SK-N-SH (cell line): Measurements from ENCODE around the gene AP2S1. TPM values are rescaled to one million over a fixed set of nuclear protein-coding genes. Genes with fewer than 3 reads are reported as not detected.

ENCODE experiments used
- CTCF ChIA-PET: fragments of 300-600, 350-600 bp; formaldehyde crosslinking; extraction: SDS; loops from one replicate; lab custom pipeline; 2021; lab: Yijun Ruan, JAX
- POLR2A ChIA-PET: fragments of 350-600 bp; sonication (Branson Sonifier 250); formaldehyde crosslinking; extraction: SDS; loops from one replicate; lab custom pipeline; 2020; ENCODE audit warnings: antibody characterized with exemption, inconsistent platforms; lab: Yijun Ruan, JAX
- DNase-seq: peaks from one replicate; pipeline ENCODE4 v3.0.0; 2012
- H2AFZ ChIP-seq: fragments of 200-600 bp; sonication (generic); 2 replicates; pipeline ENCODE4 v1.8.1; 2016; ENCODE audit warnings: antibody characterized with exemption, mild to moderate bottlenecking, low read depth
- H3F3A ChIP-seq: fragments of 200-600 bp; sonication (generic); replicated peaks from 2 replicates; pipeline ENCODE3; 2016; ENCODE audit warnings: antibody characterized with exemption, mild to moderate bottlenecking; ENCODE audit not compliant: insufficient read depth
- H3K27ac ChIP-seq, 2 experiments: fragments of 200-500 bp in 1 of 2; fragments of 200-600 bp in 1 of 2; sonication (Bioruptor generic) in 1 of 2; sonication (generic), shearing (Covaris generic) in 1 of 2; 2 replicates each; pipeline versions ENCODE4 v1.5.1 to v1.6.1; 2014 to 2016; ENCODE audit warnings: low read depth in 2 of 2, inconsistent platforms in 1 of 2, low read length in 1 of 2, mild to moderate bottlenecking in 1 of 2, mixed read lengths in 1 of 2
- H3K27me3 ChIP-seq: fragments of 200-600 bp; sonication (generic), shearing (Covaris generic); 2 replicates; pipeline ENCODE4 v1.6.1; 2016; ENCODE audit warnings: mixed run types; ENCODE audit not compliant: insufficient read depth
- H3K36me3 ChIP-seq, 2 experiments: fragments of 200-500 bp in 1 of 2; fragments of 200-600 bp in 1 of 2; sonication (Bioruptor generic) in 1 of 2; sonication (generic) in 1 of 2; replicated peaks in 1 of 2; 2 replicates each; pipeline versions ENCODE3 to v1.5.1; 2014 to 2016; ENCODE audit warnings: low read length in 1 of 2, mild to moderate bottlenecking in 1 of 2; ENCODE audit not compliant: insufficient read depth in 2 of 2, control insufficient read depth in 1 of 2
- H3K4me1 ChIP-seq, 2 experiments: fragments of 200-500 bp in 1 of 2; fragments of 200-600 bp in 1 of 2; sonication (Bioruptor generic) in 1 of 2; sonication (generic), shearing (Covaris generic) in 1 of 2; 2 replicates each; pipeline versions ENCODE4 v1.5.1 to v1.6.1; 2014 to 2016; ENCODE audit warnings: low read depth in 1 of 2, low read length in 1 of 2, mixed run types in 1 of 2; ENCODE audit not compliant: insufficient read depth in 2 of 2, control insufficient read depth in 1 of 2
- H3K4me2 ChIP-seq: fragments of 200-600 bp; sonication (generic), shearing (Covaris generic); 2 replicates; pipeline ENCODE4 v1.6.1; 2017; ENCODE audit warnings: mixed run types
- H3K4me3 ChIP-seq, 2 experiments: fragments of 200-500 bp in 1 of 2; fragments of 200-600 bp in 1 of 2; sonication (Bioruptor generic) in 1 of 2; sonication (generic), shearing (Covaris generic) in 1 of 2; 2 replicates each; pipeline versions ENCODE4 v1.5.1 to v1.8.1; 2014 to 2016; ENCODE audit warnings: low read depth in 2 of 2, inconsistent platforms in 1 of 2, low read length in 1 of 2, mild to moderate bottlenecking in 1 of 2, mixed read lengths in 1 of 2, moderate library complexity in 1 of 2
- H3K79me2 ChIP-seq: fragments of 200-600 bp; sonication (generic); 2 replicates; pipeline ENCODE4 v1.8.1; 2017; ENCODE audit warnings: mild to moderate bottlenecking; ENCODE audit not compliant: insufficient read depth
- H3K9ac ChIP-seq: fragments of 200-600 bp; sonication (generic); 2 replicates; pipeline ENCODE4 v1.6.1; 2017; ENCODE audit warnings: mixed run types
- H3K9me2 ChIP-seq: fragments of 200-600 bp; sonication (generic); 2 replicates; pipeline ENCODE4 v1.6.1; 2017; ENCODE audit warnings: mixed run types
- H3K9me3 ChIP-seq: fragments of 200-600 bp; sonication (generic); 2 replicates; pipeline ENCODE4 v1.6.1; 2017; ENCODE audit warnings: mixed run types, mild to moderate bottlenecking, moderate library complexity
- H4K20me1 ChIP-seq: fragments of 200-600 bp; sonication (generic); 2 replicates; pipeline ENCODE4 v1.6.1; 2017; ENCODE audit warnings: mild to moderate bottlenecking, mixed run types; ENCODE audit not compliant: insufficient read depth
- FOXM1 ChIP-seq: IDR thresholded peaks from 2 replicates; pipeline ENCODE4 v1.4.0; 2012; ENCODE audit warnings: low read depth, mild to moderate bottlenecking
- GABPA ChIP-seq: IDR thresholded peaks from 2 replicates; pipeline ENCODE4 v1.4.0; 2012; ENCODE audit warnings: low read depth, mild to moderate bottlenecking
- IRF3 ChIP-seq: fragments of 150-350 bp; IDR thresholded peaks from 2 replicates; pipeline ENCODE4 v1.6.1; 2016; ENCODE audit warnings: mild to moderate bottlenecking, low read depth, low read length
- MEF2A ChIP-seq: IDR thresholded peaks from 2 replicates; pipeline ENCODE4 v1.4.0; 2012; ENCODE audit warnings: low read depth, borderline replicate concordance
- POLR2AphosphoS5 ChIP-seq: IDR thresholded peaks from 2 replicates; pipeline ENCODE4 v1.6.1; 2012; ENCODE audit warnings: low read depth, low read length
- TCF12 ChIP-seq: IDR thresholded peaks from 2 replicates; pipeline ENCODE4 v1.4.0; 2012
- TEAD4 ChIP-seq: IDR thresholded peaks from 2 replicates; pipeline ENCODE4 v1.4.0; 2012; ENCODE audit warnings: mild to moderate bottlenecking, borderline replicate concordance; ENCODE audit not compliant: insufficient read depth
- WGBS: methylation state at CpG from one replicate; pipeline ENCODE4 v1.1.6; 2017; ENCODE audit warnings: low lambda C conversion rate; 5-methylcytosine and 5-hydroxymethylcytosine counted together
- polyA plus RNA-seq, 3 experiments: library from polyadenylated mRNA; depleted of rRNA; stranded (reverse); fragments of >200 nt; gene quantifications; 2 replicates each; pipeline ENCODE4 v1.2.3, GENCODE V29; 2012

AP2S1 gene
- polyA plus RNA-seq, 1 of the 3 experiments (the other 2 are of a cell fraction) = 565 TPM

- Histone ChIP-seq H3F3A (no peaks in the 10 kb centered on the region), H3K9ac (no peak overlapping the region), H2AFZ (no peak overlapping the region), H4K20me1 (no peaks in the 10 kb centered on the region), H3K79me2 (no peaks in the 10 kb centered on the region), H3K27ac (no peak overlapping the region), H3K9me3 (no peaks in the 10 kb centered on the region), H3K36me3 (no peaks in the 10 kb centered on the region), H3K27me3 (no peaks in the 10 kb centered on the region), H3K4me2 (no peak overlapping the region), H3K4me3 (no peak overlapping the region), H3K4me1 (peaks cover 0 to 16% of the 10 kb centered on the region in 2 experiments; a peak in 1 of 4 replicates), H3K9me2 (no peaks in the 10 kb centered on the region)
- no peak for TF ChIP-seq GABPA
- TF ChIP-seq TEAD4 = no peak
- no peak for TF ChIP-seq IRF3
- TF ChIP-seq MEF2A = no peak
- no peak for TF ChIP-seq POLR2AphosphoS5
- CTCF ChIA-PET = interaction anchor here (1.3 to 1.4 kb wide), 2 partner anchors 10 to 24 kb away, joined by 4 read pairs; no protein-coding TSS in a partner anchor
- 83% methylated on average over 17 of the region's 18 CpGs for WGBS
- POLR2A ChIA-PET = no interaction called here
- DNase-seq = no peak
These were observed 34.6 kb downstream of the AP2S1 start for GRCh38 chr19:46815833-46816627.

GRCh38 chr19:46813839-46814358, 36.7 kb downstream of the AP2S1 start:
- H3K27ac ChIP-seq = no peak overlapping the region; a peak in 1 of 4 replicates
- H2AFZ ChIP-seq = peak overlapping the region; percentile 72; the same call in 1 of the 2 replicates
- no peak for DNase-seq
- H3K9me3 ChIP-seq = no peaks in the 10 kb centered on the region
- no peak overlapping the region for H3K4me3 ChIP-seq
- no peaks in the 10 kb centered on the region for H3K27me3 ChIP-seq
- no peak overlapping the region for H3K9ac ChIP-seq
- no peaks in the 10 kb centered on the region for H3K79me2 ChIP-seq
- CTCF ChIA-PET = no interaction called here
- H3K4me2 ChIP-seq = no peak overlapping the region
- H3K36me3 ChIP-seq = no peaks in the 10 kb centered on the region
- POLR2A ChIA-PET = no interaction called here
- TF ChIP-seq FOXM1 (no peak), TCF12 (peak; percentile 72)
- H4K20me1 ChIP-seq = no peaks in the 10 kb centered on the region
- WGBS = 41% methylated on average over 7 of the region's 7 CpGs
- H3K9me2 ChIP-seq = no peaks in the 10 kb centered on the region
- H3F3A ChIP-seq = no peaks in the 10 kb centered on the region
- peaks cover 0 to 13% of the 10 kb centered on the region in 2 experiments; a peak in 1 of 4 replicates for H3K4me1 ChIP-seq
